Transverse colon (tissue), 4 donors: ENCODE data around the gene ORC4. TPM values are rescaled to one million over a fixed set of nuclear protein-coding genes. Genes with fewer than 3 reads are reported as not detected.

Experiments
- DNase-seq: peaks from one replicate; pipeline ENCODE4 v3.0.0-alpha.2; 2019
- H3K27ac ChIP-seq, 4 donors: fragments of 200-600 bp; sonication (generic); 2 replicates each; pipeline ENCODE4 v1.5.1; 2016 to 2018; ENCODE audit warnings: inconsistent platforms in 4 of 4
- H3K27me3 ChIP-seq: fragments of 200-600 bp; sonication (generic); 2 replicates; pipeline ENCODE4 v1.5.1; 2017; ENCODE audit warnings: inconsistent platforms
- H3K36me3 ChIP-seq, 4 donors: fragments of 200-600 bp; sonication (generic); 2 replicates each; pipeline ENCODE4 v1.5.1; 2017 to 2019; ENCODE audit warnings: inconsistent platforms in 4 of 4
- H3K4me1 ChIP-seq, 4 donors: fragments of 200-600 bp; sonication (generic); 2 replicates each; pipeline ENCODE4 v1.5.1; 2017 to 2020; ENCODE audit warnings: inconsistent platforms in 4 of 4
- H3K4me3 ChIP-seq, 4 donors: fragments of 200-600 bp; sonication (generic); 1 replicate in 1 of 4; 2 replicates in 3 of 4; pipeline versions ENCODE4 v1.5.1 to v1.6.1; 2017 to 2019; ENCODE audit warnings: inconsistent platforms in 4 of 4
- H3K9me3 ChIP-seq, 2 donors: fragments of 200-600 bp; sonication (generic); 2 replicates each; pipeline ENCODE4 v1.5.1; 2017 to 2019; ENCODE audit warnings: inconsistent platforms in 2 of 2
- CTCF ChIP-seq, 5 experiments: fragments of 200-600 bp in 3 of 5; fragments of 450-650 bp in 2 of 5; sonication (generic) in 3 of 5; IDR thresholded peaks; 1 replicate in 2 of 5; 2 replicates in 3 of 5; pipeline ENCODE4 v1.5.1; 2016 to 2017; ENCODE audit warnings: antibody characterized with exemption in 5 of 5, inconsistent platforms in 3 of 5, mild to moderate bottlenecking in 2 of 5, moderate library complexity in 1 of 5
- EP300 ChIP-seq: sonication (generic); formaldehyde crosslinking; IDR thresholded peaks from one replicate; pipeline ENCODE4 v1.6.1; 2017; ENCODE audit warnings: antibody characterized with exemption, low read depth
- POLR2A ChIP-seq: fragments of 450-650 bp; IDR thresholded peaks from one replicate; pipeline ENCODE4 v1.6.1; 2016; ENCODE audit warnings: antibody characterized with exemption, mild to moderate bottlenecking, moderate library complexity
- POLR2AphosphoS5 ChIP-seq, 3 donors: sonication (generic); formaldehyde crosslinking; IDR thresholded peaks; one replicate each; pipeline ENCODE4 v1.6.1; 2016; ENCODE audit warnings: antibody characterized with exemption in 3 of 3
- WGBS, 2 donors: methylation state at CpG; one replicate each; pipeline ENCODE4 v1.1.5; 2018; ENCODE audit warnings: low coverage in 1 of 2; 5-methylcytosine and 5-hydroxymethylcytosine counted together
- in situ Hi-C, 4 donors: fragments of 200-750 bp; cut with MboI; loops; one replicate each; pipeline versions ENCODE4 v1.15.0 to v1.15.1; 2017; ENCODE audit warnings: low sequenced_read_pairs in 3 of 4, low pct_ligation_motif_present in 1 of 4, low pct_unique_long_range_greater_than_20kb in 1 of 4
- intact Hi-C: fragments of 100-400 bp; cut with DNase I; formaldehyde crosslinking; loops from one replicate; pipeline ENCODE4 v1.15.1; 2023; ENCODE audit warnings: low total_unique reads
- total RNA-seq, 4 donors: library from RNA; depleted of rRNA; stranded (reverse); fragments of >200 nt; gene quantifications; one replicate each; pipeline ENCODE4 v1.1.0, GENCODE V29; 2016

ORC4 gene
- total RNA-seq, 4 donors from 2014 or later: 5.2 to 65.3 (median 50.1) TPM

GRCh38 chr2:148026573-148026972 lies 6.0 kb upstream of the ORC4 start:
- Histone ChIP-seq H3K36me3 (no peaks in the 10 kb centered on the region), H3K27ac (no peak overlapping the region), H3K4me3 (no peak overlapping the region), H3K4me1 (peaks cover 3 to 34% (median 20%) of the 10 kb centered on the region in 4 donors), H3K9me3 (no peaks in the 10 kb centered on the region), H3K27me3 (no peaks in the 10 kb centered on the region)
- no peak for DNase-seq
- in situ Hi-C loops (no loop called here), intact Hi-C loops (no loop called here)
- TF ChIP-seq POLR2AphosphoS5 (IDR thresholded peaks at IDR 0.05) (no peak), CTCF (IDR thresholded peaks at IDR 0.05) (no peak), POLR2A (no peak), EP300 (no peak)
- 86 to 95% methylated on average over 2 of the region's 2 CpGs for WGBS, 2 donors

- H3K9me3 ChIP-seq: no peaks in the 10 kb centered on the region
- H3K27me3 ChIP-seq: no peaks in the 10 kb centered on the region
- no peak overlapping the region for H3K4me3 ChIP-seq
- H3K4me1 ChIP-seq: peaks cover 3 to 43% (median 27%) of the 10 kb centered on the region in 4 donors
- no peak for DNase-seq
- in situ Hi-C loops: no loop called here
- no peak for TF ChIP-seq POLR2AphosphoS5 (IDR thresholded peaks at IDR 0.05)
- TF ChIP-seq POLR2A: no peak
- no peak for TF ChIP-seq CTCF (IDR thresholded peaks at IDR 0.05)
- TF ChIP-seq EP300: no peak
- no peaks in the 10 kb centered on the region for H3K36me3 ChIP-seq
- intact Hi-C loops: no loop called here
- no peak overlapping the region for H3K27ac ChIP-seq
These were observed 3.3 kb upstream of the ORC4 start for GRCh38 chr2:148023861-148024260.

GRCh38 chr2:148022882-148023281 lies 2.3 kb upstream of the ORC4 start:
- H3K36me3 ChIP-seq: no peaks in the 10 kb centered on the region
- H3K27me3 ChIP-seq: no peaks in the 10 kb centered on the region
- intact Hi-C loops: no loop called here
- H3K4me1 ChIP-seq: peaks cover 3 to 47% (median 27%) of the 10 kb centered on the region in 4 donors
- WGBS, 2 donors: 66 to 92% methylated on average over 2 of the region's 2 CpGs
- TF ChIP-seq CTCF (IDR thresholded peaks at IDR 0.05) (no peak), EP300 (no peak), POLR2A (no peak), POLR2AphosphoS5 (IDR thresholded peaks at IDR 0.05) (no peak)
- H3K9me3 ChIP-seq: no peaks in the 10 kb centered on the region
- DNase-seq: no peak
- peak overlapping the region in 1 of 4 donors; percentile 76 for H3K4me3 ChIP-seq
- H3K27ac ChIP-seq: peak overlapping the region in 1 of 4 donors; percentile 97
- in situ Hi-C loops: no loop called here

GRCh38 chr2:148022351-148022750 lies 1.8 kb upstream of the ORC4 start:
- intact Hi-C loops (no loop called here), in situ Hi-C loops (no loop called here)
- TF ChIP-seq POLR2A (no peak), CTCF (IDR thresholded peaks at IDR 0.05) (no peak), EP300 (no peak), POLR2AphosphoS5 (IDR thresholded peaks at IDR 0.05) (no peak)
- no peaks in the 10 kb centered on the region for H3K9me3 ChIP-seq
- no peak for DNase-seq
- peaks cover 3 to 52% (median 27%) of the 10 kb centered on the region in 4 donors for H3K4me1 ChIP-seq
- no peaks in the 10 kb centered on the region for H3K36me3 ChIP-seq
- H3K27me3 ChIP-seq: no peaks in the 10 kb centered on the region
- peak overlapping the region in 3 of 4 donors; percentile 65 to 92 (median 76) for H3K4me3 ChIP-seq
- 33 to 67% methylated on average over 1 of the region's 1 CpG for WGBS, 2 donors
- peak overlapping the region; percentile 96 to 99 (median 98) for H3K27ac ChIP-seq
